SJSA1 (cell line): ENCODE data around the gene TMEM223. TPM values are rescaled to one million over a fixed set of nuclear protein-coding genes. Genes with fewer than 3 reads are reported as not detected.
"Not testable (repeated sequence)": the region's sequence is repeated elsewhere in the genome, so short reads cannot be mapped to it uniquely, and the experiment has no call there.

Source experiments
- DNase-seq, 2 experiments: peaks; one replicate each; pipeline ENCODE4 v3.0.0-alpha.2; 2015 to 2020; ENCODE audit warnings: low spot score in 2 of 2, low read depth in 1 of 2
- H3K27ac ChIP-seq: fragments of 250-450 bp; sonication (Bioruptor Pico); 2 replicates; pipeline ENCODE4 v1.5.1; 2020; ENCODE audit warnings: mild to moderate bottlenecking, moderate library complexity
- H3K27me3 ChIP-seq: fragments of 250-450 bp; sonication (Bioruptor Pico); replicated peaks from 2 replicates; pipeline ENCODE4 v1.5.1; 2020; ENCODE audit warnings: mild to moderate bottlenecking, moderate library complexity
- H3K36me3 ChIP-seq: fragments of 250-450 bp; sonication (Bioruptor Pico); 2 replicates; pipeline ENCODE4 v1.5.1; 2020; ENCODE audit warnings: mild to moderate bottlenecking
- H3K4me1 ChIP-seq: fragments of 250-450 bp; sonication (Bioruptor Pico); replicated peaks from 2 replicates; pipeline ENCODE4 v1.6.1; 2021; ENCODE audit warnings: mild to moderate bottlenecking
- H3K4me3 ChIP-seq: fragments of 250-450 bp; sonication (Bioruptor Pico); 2 replicates; pipeline ENCODE4 v1.5.1; 2020; ENCODE audit warnings: mild to moderate bottlenecking
- H3K9me3 ChIP-seq: fragments of 250-450 bp; sonication (Bioruptor Pico); replicated peaks from 2 replicates; pipeline ENCODE4 v1.5.1; 2020; ENCODE audit warnings: mild to moderate bottlenecking
- total RNA-seq: library from RNA; depleted of rRNA; stranded (reverse); fragments of >200 nt; shearing (Covaris generic); gene quantifications from 2 replicates; pipeline ENCODE4 v1.2.3, GENCODE V29; 2014

Gene TMEM223
- total RNA-seq, 1 experiment from 2014 or later = 42.4 TPM

DNA sequence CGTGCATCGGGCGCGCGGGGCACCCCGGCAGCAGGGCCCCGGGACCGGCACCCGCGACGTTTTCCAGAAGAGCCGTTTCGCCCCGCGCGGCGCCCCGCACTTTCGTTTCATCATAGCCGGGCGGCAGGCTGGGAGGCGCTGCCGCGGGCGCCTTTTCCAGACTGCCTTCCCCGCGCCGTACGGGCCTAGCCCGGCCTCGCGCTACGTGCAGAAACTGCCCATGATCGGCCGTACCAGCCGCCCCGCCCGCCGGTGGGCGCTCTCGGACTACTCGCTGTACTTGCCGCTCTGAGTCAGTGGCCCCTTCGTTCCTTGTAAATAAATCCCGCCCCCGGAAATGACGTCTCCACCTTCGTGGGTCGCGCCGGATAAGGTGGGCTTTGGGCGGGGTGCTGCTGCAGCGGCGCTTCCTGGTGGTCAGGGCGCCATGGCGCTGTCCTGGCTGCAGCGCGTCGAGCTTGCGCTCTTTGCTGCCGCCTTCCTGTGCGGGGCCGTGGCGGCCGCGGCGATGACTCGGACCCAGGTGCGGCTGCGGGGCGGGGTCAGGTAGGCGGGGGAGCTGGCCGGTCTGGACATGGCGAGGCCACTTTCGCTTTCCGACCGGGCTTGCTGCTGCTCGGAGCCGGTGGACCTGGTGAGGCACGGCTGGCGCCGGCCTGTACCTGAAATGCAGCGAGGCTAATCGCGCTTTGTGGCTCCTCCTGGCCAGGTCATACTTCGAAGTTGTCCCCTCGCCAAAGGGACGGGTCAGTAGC lies 4.6 kb downstream of the TMEM223 start, which contains the start of gene TMEM179B:
Gene TMEM179B, plus strand, starts transcription at position 398 of the 755 bp plus-strand sequence. Its CDS starts 30 bp downstream, at position 428.
- peak within 1 kb of the TSS; percentile 44 for H3K27ac ChIP-seq
- DNase-seq = peak; percentile 98 to 100
- 0 out of 2 replicates have a peak, but pooled peaks cover 2% of the 10 kb centered on the region for H3K9me3 ChIP-seq
- H3K4me3 ChIP-seq = peak within 1 kb of the TSS; percentile 79
- peaks cover 81% of the 10 kb centered on the region for H3K36me3 ChIP-seq
- H3K27me3 ChIP-seq = no peaks in the 10 kb centered on the region
- H3K4me1 ChIP-seq = peaks cover 28% of the 10 kb centered on the region

DNA sequence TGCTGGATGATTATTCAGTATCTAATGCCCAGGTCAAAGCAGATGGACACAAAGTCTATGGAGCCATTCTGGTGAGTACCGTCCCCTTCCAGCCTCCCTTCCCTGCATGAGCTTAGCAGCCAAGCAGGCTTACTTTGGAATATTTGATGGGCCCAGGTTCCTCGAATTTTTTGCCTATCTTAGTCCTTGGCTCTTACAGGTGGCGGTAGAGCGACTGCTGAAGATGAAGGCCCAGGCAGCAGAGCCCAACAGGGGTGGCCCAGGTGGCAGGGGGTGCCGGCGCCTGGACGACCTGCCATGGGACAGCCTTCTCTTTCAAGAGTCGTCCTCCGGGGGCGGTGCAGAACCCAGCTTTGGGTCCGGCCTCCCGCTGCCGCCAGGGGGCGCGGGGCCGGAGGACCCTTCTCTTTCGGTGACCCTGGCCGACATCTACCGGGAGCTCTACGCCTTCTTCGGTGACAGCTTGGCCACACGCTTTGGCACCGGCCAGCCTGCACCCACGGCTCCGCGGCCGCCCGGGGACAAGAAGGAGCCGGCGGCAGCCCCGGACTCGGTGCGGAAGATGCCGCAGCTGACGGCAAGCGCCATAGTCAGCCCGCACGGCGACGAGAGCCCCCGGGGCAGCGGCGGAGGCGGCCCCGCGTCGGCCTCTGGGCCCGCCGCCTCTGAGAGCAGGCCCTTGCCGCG lies 5.3 kb downstream of the TMEM223 start:
- H3K27me3 ChIP-seq = no peaks in the 10 kb centered on the region
- H3K9me3 ChIP-seq = 0 out of 2 replicates have a peak, but pooled peaks cover 2% of the 10 kb centered on the region
- DNase-seq = peak; percentile 93 to 97
- peak overlapping the region; percentile 44 for H3K27ac ChIP-seq
- peaks cover 81% of the 10 kb centered on the region for H3K36me3 ChIP-seq
- peaks cover 25% of the 10 kb centered on the region for H3K4me1 ChIP-seq
- peak overlapping the region; percentile 79 for H3K4me3 ChIP-seq

DNA sequence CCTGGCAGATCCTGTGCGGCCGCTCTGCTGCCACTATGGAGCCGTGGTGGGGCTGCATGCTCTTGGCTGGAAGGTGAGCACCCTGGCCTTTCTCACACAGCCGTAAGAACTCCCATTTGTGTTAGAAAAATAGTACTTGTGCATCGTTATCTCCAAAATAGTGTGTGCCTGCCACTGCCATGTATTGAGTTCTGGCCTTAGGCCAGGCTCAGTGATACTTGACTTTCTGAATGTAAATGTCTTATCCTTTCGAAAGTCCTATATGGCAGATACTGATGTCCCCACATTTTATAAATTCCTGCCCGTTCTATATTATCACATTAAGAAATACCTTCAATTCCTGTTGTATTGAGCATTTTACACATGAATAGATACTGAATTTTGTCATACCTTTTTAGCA lies 9.1 kb downstream of the TMEM223 start:
- no peaks in the 10 kb centered on the region for H3K27me3 ChIP-seq
- no peak overlapping the region for H3K27ac ChIP-seq
- DNase-seq = no peak
- H3K9me3 ChIP-seq = 0 out of 2 replicates have a peak, but pooled peaks cover 2% of the 10 kb centered on the region
- no peak overlapping the region for H3K4me3 ChIP-seq
- peaks cover 14% of the 10 kb centered on the region for H3K4me1 ChIP-seq
- H3K36me3 ChIP-seq = peaks cover 72% of the 10 kb centered on the region

DNA sequence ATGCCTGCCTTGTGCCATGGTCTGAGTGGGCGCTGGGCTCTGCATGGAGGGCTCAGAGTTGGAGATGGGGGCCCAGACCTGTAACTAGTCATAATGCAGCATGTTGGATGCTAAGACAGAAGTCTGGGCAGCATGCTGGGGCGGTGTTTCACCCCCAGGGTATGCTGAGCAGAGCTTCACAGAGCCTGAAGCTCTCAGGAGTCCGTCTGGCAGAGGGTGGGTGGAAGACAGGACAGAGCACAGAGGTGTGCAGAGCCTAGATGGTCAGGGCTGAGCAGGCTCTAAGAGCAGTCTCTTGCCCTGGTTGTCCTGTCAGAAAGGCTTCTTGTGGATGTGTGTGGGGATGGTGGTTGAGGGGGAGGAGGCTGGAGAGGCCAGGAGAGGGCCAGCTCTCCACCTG lies 13.4 kb downstream of the TMEM223 start:
- Histone ChIP-seq H3K27ac (no peak overlapping the region), H3K9me3 (no peaks in the 10 kb centered on the region), H3K4me3 (no peak overlapping the region), H3K27me3 (no peaks in the 10 kb centered on the region), H3K4me1 (no peaks in the 10 kb centered on the region), H3K36me3 (peaks cover 78% of the 10 kb centered on the region)
- DNase-seq = no peak

DNA sequence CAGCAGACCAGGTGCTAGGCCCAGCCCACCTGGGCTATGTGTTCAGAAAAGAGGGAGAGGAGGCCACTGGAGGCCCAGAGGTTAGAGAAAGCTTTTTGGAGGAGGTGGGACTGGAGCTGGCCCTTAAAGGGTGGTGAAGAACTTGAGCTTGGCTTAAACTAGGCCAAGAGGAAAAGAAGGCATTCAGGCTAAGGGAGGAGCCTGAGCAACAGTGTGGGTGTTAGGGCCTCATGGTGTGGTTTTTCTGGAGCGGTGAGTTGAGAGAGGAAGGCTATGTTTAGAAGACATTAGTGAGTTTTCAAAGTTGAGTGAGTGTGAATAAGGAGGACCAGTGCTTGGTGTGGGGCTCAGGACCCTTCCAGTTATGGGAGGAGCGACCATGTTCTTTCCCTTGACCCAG lies 14.4 kb downstream of the TMEM223 start:
- H3K4me3 ChIP-seq = no peak overlapping the region
- no peak overlapping the region for H3K27ac ChIP-seq
- DNase-seq = no peak
- H3K4me1 ChIP-seq = no peaks in the 10 kb centered on the region
- H3K9me3 ChIP-seq = no peaks in the 10 kb centered on the region
- peaks cover 72% of the 10 kb centered on the region for H3K36me3 ChIP-seq
- H3K27me3 ChIP-seq = no peaks in the 10 kb centered on the region

DNA sequence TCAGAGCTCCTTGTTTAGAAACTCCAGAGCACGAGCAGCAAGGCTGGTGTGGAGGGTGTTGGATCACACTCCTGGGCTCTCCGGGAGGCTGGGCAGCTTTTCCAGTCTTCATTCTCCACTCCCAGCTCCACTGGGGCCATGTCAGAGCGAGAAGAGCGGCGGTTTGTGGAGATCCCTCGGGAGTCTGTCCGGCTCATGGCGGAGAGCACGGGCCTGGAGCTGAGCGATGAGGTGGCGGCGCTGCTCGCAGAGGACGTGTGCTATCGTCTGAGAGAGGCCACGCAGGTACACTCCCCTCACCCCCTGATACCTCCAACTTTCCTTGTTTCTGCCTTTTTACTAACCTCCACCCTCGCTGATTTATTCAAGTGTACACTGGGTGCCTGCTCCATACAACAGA lies 16.2 kb downstream of the TMEM223 start:
- peaks cover 66% of the 10 kb centered on the region for H3K36me3 ChIP-seq
- no peak for DNase-seq
- no peak overlapping the region for H3K4me3 ChIP-seq
- no peaks in the 10 kb centered on the region for H3K27me3 ChIP-seq
- H3K4me1 ChIP-seq = peaks cover 10% of the 10 kb centered on the region
- H3K27ac ChIP-seq = no peak overlapping the region
- no peaks in the 10 kb centered on the region for H3K9me3 ChIP-seq

DNA sequence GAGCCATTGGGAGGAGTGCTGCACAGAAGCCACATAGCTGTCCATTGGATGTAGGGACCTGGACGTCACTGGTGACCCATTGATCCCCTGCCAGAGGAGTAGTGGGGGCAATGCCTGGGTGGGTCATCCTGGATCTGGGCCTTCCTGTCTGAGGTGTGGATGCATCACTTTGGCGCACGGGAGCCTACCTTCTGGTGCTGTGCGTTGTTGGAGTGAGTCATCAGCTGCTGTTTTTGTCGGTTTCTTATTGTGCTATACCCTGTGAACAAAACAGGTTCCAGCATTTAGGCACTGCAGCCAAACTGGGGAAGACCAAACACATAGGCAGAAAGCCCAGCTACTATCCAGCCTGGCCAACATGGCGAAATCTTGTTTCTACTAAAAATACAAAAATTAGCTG lies 17.4 kb downstream of the TMEM223 start:
- Histone ChIP-seq H3K9me3 (no peaks in the 10 kb centered on the region), H3K27ac (no peak overlapping the region), H3K36me3 (peaks cover 56% of the 10 kb centered on the region), H3K4me1 (peaks cover 15% of the 10 kb centered on the region), H3K27me3 (no peaks in the 10 kb centered on the region), H3K4me3 (no peak overlapping the region)
- DNase-seq = no peak

DNA sequence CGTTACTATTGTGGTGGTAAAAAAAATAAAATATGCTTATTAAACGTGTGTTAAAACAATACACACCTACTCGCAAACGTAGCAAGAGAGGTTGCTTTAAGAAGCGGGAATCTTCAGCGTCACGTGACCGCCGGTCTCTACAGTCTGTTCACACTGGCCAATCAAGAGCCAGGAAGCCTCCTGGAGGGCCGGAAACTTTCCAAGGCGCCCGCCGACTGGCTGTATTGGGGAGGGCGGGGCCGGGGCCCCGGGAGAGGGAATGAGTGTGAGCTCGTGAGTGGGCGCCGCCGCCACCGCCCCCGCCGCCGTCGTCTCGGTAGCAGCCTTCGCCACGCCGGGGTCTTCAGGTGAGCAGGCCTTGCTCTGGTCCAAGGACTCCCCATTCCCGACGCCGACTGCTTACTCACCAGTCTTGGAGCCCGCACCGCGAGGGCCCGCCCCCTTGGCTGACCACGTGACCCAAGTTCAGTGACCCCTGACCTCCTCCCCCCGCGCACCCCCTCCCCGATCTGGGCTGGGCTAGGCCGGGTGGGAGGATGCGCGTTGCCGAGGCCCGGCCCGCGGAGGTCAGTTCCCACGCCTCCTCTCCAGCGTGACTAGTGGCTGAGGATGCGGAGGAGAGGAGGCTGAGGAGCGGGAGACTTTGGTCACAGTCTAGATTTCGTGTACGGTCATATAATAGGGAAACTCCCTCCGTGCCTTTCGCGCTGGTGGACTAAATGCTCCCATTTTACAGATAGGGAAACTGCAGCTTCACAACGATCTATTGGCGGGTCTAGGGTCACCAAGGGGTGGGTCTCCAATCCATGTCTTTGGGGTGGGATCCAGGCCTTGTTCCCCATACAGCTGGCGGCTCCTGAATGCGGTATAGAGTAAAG lies 20.4 kb downstream of the TMEM223 start, which contains the start of gene TAF6L:
Gene TAF6L, plus strand, starts transcription at position 253 of the 878 bp plus-strand sequence. CDS start 4,388 bp downstream, outside the sequence.
- no peaks in the 10 kb centered on the region for H3K9me3 ChIP-seq

DNA sequence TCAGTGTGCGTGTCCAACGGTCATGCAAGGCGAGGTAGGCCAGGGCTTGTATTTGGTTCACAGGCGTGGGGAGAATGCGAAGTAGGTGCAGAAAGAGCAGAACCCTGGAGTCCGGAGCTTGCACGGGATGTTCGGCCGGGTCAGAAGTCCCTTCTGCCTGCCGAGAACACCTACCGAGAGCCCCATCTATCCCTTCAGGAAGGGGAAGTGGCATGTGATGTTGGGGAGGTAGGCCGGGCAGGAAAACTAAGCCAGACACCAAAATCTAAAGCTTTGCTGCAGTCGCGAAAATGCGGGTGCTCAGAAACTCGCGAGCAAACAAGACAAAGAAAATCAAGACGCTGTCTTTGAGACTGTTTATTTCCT lies 21.0 kb downstream of the TMEM223 start:
- no peaks in the 10 kb centered on the region for H3K27me3 ChIP-seq
- H3K9me3 ChIP-seq = no peaks in the 10 kb centered on the region
- peak overlapping the region; percentile 62 for H3K4me3 ChIP-seq
- no peak for DNase-seq
- H3K4me1 ChIP-seq = peaks cover 15% of the 10 kb centered on the region
- peaks cover 40% of the 10 kb centered on the region for H3K36me3 ChIP-seq
- peak overlapping the region; percentile 70 for H3K27ac ChIP-seq

More for the DNA sequence above, 20.4 kb downstream of the TMEM223 start, which contains the start of gene TAF6L:
- DNase-seq = peak; percentile 99
- no peaks in the 10 kb centered on the region for H3K27me3 ChIP-seq
- peaks cover 15% of the 10 kb centered on the region for H3K4me1 ChIP-seq
- H3K27ac ChIP-seq = peak within 1 kb of the TSS; percentile 70
- H3K36me3 ChIP-seq = peaks cover 40% of the 10 kb centered on the region
- peak within 1 kb of the TSS; percentile 62 for H3K4me3 ChIP-seq

DNA sequence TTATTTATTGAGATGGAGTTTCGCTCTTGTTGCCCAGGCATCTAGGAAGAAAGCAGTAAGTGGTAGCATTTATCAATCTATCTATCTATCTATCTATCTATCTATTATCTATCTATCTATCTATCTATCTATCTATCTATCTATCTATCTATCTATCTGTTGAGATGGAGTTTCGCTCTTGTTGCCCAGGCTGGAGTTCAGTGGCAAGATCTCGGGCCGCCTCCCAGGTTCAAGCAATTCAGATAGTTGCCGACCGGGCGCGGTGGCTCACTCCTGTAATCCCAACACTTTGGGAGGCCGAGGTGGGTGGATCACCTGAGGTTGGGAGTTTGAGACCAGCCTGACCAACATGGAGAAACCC lies 31.0 kb downstream of the TMEM223 start:
- H3K36me3 ChIP-seq = peaks cover 33% of the 10 kb centered on the region
- not testable (repeated sequence) for H3K9me3 ChIP-seq, H3K27me3 ChIP-seq, DNase-seq
- peak overlapping the region; percentile 85 for H3K4me3 ChIP-seq
- H3K4me1 ChIP-seq = peaks cover 15% of the 10 kb centered on the region
- peak overlapping the region; percentile 15; the same call in 1 of the 2 replicates for H3K27ac ChIP-seq

DNA sequence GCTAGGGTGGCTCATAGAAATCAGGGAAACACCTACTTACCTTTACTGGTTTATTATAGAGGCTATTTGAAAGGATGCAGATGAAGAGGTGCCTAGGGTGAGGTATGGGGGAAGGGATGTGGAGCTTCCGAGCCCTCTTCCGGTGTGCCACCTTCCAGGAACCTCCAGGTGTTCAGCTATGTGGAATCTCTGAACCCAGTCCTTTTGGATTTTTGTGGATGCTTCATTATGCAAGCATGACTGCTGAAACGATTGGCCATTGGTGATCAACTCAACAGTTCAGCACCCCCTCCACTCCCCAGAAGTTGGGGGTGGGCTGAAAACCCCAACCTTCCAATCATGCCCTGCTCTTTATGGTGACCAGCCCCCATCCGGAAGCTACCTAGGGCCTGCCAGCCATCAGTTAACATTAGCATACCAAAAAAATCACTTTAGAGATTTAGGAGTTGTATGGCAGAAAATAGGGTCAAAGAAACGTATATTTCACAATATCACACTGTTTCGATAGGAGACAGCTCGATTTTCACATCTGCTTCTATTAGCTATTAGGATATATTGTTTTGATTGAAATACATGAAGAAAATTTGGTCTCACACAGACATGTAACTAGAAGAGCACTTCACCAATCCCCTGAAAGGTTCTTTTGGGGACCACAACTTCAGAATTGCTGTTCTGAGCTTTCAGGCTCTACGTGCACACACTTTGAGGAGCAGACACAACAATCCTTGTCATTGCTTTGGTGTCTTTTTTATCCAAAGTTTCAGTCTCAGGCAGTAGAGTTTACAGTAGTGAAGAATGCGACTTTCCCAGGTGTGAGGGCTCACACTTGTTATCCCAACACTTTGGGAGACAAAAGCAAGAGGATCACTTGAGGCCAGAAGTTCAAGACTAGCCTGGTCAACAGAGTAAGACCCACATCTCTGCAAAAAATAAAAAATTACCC lies 33.7 kb downstream of the TMEM223 start:
- no peak for DNase-seq
- Histone ChIP-seq H3K27me3 (no peaks in the 10 kb centered on the region), H3K9me3 (no peaks in the 10 kb centered on the region), H3K4me3 (no peak overlapping the region), H3K27ac (no peak overlapping the region), H3K36me3 (peaks cover 13% of the 10 kb centered on the region), H3K4me1 (peaks cover 28% of the 10 kb centered on the region)

DNA sequence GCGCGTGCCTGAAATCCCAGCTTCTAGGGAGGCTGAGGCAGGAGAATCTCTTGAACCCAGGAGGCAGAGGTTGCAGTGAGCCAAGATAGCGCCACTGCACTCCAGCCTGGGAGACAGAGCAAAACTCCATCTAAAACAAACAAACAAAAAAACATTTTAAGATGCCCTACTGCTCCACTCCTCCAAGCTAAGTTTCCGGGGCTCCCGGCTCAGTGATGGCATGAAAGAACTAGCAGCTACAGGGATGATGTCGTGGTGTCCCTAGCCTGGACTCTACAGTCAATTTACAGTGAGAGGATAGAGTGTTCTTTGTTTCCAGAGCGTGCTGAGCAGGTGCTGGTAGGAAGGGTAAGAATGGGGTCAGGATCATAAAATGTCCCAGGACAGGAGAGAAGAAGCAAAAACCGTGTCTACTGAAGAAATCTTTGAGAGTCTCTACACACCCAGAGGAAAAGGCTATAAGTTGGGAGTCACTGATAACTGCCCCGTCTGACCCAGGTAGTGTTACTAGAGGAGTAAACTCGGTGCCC lies 36.7 kb downstream of the TMEM223 start:
- DNase-seq = no peak
- no peaks in the 10 kb centered on the region for H3K9me3 ChIP-seq
- H3K36me3 ChIP-seq = peaks cover 18% of the 10 kb centered on the region
- H3K4me3 ChIP-seq = no peak overlapping the region
- H3K27me3 ChIP-seq = no peaks in the 10 kb centered on the region
- H3K4me1 ChIP-seq = peaks cover 13% of the 10 kb centered on the region
- H3K27ac ChIP-seq = no peak overlapping the region
